AG09309 (cell line): ENCODE data around the gene ZNF772.

Source experiments
- DNase-seq: peaks from one replicate; pipeline ENCODE4 v3.0.0-alpha.2; 2010; ENCODE audit warnings: low read depth
- H3K4me3 ChIP-seq: 2 replicates; pipeline ENCODE4 v1.5.1; 2011; ENCODE audit warnings: mild to moderate bottlenecking, low read depth, low read length, moderate library complexity; ENCODE audit not compliant: control insufficient read depth
- TF ChIP-seq, protein P1 (sequence below): IDR thresholded peaks from 2 replicates; pipeline ENCODE4 v1.5.1; 2011; ENCODE audit warnings: mild to moderate bottlenecking, low read depth, low read length, inconsistent platforms; ENCODE audit not compliant: insufficient read depth, control insufficient read depth; ENCODE audit errors: missing control alignments

The ZNF772 gene

DNA sequence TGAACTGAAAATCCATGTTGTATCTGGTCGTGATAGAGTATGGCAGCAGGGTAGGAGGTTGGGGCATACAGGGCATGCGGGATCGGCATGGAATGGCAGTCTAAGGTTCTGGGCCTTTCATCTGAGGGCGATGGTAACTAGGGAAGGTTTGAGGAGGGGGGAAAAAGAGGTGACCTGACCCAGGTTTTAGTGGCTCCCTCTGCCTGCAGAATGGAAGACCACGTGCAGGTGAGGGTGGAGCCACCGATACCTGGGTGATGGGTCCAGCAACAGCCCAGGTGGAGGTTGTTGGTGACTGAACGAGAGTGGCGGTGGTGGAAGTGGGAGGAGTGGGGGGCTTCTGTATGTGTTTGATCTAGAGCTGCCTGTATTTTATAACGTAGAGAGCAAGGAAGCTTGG is 38.4 kb downstream of the ZNF772 start:
- H3K4me3 ChIP-seq: no peak overlapping the region
- DNase-seq: no peak
- TF ChIP-seq, protein P1, sequence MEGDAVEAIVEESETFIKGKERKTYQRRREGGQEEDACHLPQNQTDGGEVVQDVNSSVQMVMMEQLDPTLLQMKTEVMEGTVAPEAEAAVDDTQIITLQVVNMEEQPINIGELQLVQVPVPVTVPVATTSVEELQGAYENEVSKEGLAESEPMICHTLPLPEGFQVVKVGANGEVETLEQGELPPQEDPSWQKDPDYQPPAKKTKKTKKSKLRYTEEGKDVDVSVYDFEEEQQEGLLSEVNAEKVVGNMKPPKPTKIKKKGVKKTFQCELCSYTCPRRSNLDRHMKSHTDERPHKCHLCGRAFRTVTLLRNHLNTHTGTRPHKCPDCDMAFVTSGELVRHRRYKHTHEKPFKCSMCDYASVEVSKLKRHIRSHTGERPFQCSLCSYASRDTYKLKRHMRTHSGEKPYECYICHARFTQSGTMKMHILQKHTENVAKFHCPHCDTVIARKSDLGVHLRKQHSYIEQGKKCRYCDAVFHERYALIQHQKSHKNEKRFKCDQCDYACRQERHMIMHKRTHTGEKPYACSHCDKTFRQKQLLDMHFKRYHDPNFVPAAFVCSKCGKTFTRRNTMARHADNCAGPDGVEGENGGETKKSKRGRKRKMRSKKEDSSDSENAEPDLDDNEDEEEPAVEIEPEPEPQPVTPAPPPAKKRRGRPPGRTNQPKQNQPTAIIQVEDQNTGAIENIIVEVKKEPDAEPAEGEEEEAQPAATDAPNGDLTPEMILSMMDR: no peak

DNA sequence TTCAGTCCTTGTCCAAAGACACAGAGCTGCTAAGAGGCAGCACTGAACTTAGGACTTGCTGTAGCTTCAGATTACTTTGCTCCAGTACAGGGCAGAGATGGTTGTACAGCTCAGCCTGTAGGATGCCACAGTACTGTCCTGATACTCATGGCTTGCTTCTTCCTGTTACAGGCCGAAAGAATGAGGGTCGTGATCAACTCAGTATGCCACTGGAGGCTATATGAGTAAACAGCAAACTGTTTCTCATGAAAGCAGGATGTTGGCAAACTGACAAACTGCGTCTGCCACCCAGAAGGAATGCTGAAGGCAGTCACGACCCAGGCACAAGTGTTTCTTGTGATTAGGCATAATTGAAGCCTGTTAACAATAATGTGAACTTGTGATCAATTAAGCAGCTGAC is 39.4 kb downstream of the ZNF772 start:
- DNase-seq: no peak
- TF ChIP-seq, protein P1: no peak
- no peak overlapping the region for H3K4me3 ChIP-seq

DNA sequence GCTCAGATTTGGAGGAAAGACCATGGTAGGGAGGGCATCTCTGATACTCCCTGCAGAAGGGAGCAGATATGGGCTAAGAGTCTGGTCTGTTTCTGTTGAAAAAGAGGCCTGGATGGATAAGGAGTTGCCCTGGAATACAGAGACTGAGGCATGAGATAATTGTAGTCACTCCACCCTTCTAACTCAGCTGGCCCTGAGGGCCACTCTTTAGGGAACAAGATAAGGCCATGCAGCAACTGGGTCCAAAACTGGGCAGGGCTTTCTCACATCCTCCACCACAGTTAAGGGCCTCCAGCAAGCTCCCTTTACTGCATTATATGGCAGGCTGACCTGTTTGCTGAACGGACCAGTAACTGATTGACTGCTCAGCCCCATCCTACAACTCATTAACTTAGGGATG is 40.9 kb downstream of the ZNF772 start:
- no peak for DNase-seq
- H3K4me3 ChIP-seq: peak overlapping the region; percentile 93
- TF ChIP-seq, protein P1: no peak

DNA sequence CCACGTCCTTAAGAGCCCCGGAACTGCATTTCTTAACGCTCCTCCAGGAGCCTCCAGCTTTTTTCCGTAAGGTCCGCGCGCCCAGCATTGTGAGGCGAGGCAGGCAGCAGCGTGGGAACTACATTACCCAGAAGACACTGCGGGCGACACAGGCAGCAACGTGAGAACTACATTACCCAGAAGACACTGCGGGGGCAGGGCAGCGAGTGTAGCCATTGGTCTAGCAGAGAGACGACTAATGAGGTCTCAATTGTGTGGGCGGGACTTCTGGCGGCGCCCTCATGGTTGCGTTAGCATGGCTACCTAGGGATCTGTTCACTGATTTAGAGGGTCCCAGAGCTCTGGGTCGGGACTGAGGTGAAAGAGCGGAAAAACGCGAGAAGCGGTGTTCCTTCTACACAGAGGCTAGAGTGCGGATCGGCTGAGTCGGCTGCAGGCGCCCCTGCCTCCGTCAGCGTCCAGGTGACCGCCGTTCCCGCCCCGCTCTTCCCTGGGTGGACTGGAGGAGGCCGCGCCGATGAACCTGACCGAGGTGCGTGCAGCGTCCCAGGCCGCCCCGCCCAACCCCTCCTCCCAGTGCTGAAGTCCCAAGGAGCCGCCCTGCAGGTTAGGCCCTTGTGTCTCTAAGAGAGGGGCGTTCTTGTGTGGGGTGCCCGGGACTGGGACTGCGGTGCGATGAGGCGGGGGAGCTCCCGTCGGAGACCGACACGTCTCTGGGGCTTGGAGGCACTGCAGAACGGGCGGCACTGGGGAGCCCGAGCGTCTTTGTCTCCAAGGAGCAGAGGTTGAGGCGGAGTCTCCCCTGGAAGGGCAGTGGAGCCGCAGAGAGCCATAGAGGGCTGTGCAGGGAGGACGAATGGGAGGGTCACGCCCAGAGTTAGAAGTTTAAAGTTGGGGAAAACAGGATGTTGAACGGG is 42.0 kb downstream of the ZNF772 start, which contains the start of gene ZNF749:
Gene ZNF749 (plus strand): TSS at position 264 of the 917 bp plus-strand sequence. CDS start 254 bp downstream, at position 518.
- peak; percentile 91 for DNase-seq
- H3K4me3 ChIP-seq: peak within 1 kb of the TSS; percentile 93
- TF ChIP-seq, protein P1: no peak

DNA sequence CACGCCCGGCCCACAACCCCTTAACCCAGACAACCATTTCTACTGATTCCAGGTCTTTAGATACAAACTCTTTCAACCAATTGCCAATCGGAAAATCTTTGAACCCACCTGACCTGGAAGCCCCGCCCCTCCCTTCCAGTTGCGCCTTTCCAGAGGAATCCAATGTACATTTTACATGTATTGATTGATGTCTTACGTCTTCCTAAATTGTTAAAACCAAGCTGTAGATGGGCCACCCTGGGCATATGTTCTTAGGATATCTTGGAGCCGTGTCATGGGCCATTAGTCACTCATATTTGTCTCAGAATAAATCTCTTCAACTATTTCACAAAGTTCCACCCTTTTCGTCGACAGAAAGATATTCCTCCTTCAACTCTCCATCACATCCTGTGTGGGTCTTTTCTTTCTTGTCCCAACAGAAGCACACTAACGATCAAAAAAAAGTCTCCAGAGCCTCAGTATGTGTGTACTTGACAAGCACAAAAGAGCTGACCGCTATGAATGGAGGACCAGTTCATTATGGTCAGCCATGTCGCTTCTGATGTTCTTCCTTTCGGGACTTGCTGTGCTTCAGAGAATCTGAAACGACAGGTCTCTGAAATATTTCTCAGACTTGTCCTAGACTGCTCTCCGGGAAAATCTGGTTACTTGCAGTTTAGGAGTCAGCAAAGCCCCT is 42.8 kb downstream of the ZNF772 start:
- TF ChIP-seq, protein P1: no peak
- no peak for DNase-seq
- H3K4me3 ChIP-seq: peak overlapping the region; percentile 93

DNA sequence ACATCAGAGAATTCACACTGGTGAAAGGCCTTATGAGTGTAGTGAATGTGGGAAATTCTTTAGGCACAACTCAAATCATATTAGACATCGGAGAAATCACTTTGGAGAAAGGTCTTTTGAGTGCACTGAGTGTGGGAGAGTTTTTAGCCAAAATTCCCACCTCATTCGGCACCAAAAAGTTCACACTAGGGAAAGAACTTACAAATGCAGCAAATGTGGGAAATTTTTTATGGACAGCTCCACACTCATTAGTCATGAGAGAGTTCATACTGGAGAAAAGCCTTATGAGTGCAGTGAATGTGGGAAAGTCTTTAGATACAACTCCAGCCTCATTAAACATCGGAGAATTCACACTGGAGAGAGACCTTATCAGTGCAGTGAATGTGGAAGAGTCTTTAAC is 56.3 kb downstream of the ZNF772 start:
- TF ChIP-seq, protein P1: no peak
- DNase-seq: no peak
- H3K4me3 ChIP-seq: no peak overlapping the region
